Mucosa of descending colon (tissue), 3 donors: Measurements from ENCODE around the gene CNOT3. TPM values are rescaled to one million over a fixed set of nuclear protein-coding genes. Genes with fewer than 3 reads are reported as not detected.
A peak's percentile ranks its signal among the peaks of the same experiment; 100 is the strongest.
"Not testable (repeated sequence)": the region's sequence is repeated elsewhere in the genome, so short reads cannot be mapped to it uniquely, and the experiment has no call there.

Experiments used
- ATAC-seq: fragments of 200-7000 bp; cut with Tn5 transposase; one replicate; pipeline ENCODE4 v1.9.1; 2020; ENCODE audit warnings: mild to moderate bottlenecking, moderate library complexity
- DNase-seq, 3 donors: peaks; one replicate each; pipeline ENCODE4 v3.0.0-alpha.2; 2020
- H3K36me3 ChIP-seq: fragments of 200-600 bp; one replicate; pipeline ENCODE4 v1.8.0; 2021; ENCODE audit warnings: low read depth, mild to moderate bottlenecking
- H3K4me1 ChIP-seq: fragments of 200-600 bp; one replicate; pipeline ENCODE4 v1.8.0; 2021; ENCODE audit warnings: low read depth, mild to moderate bottlenecking
- H3K4me3 ChIP-seq: fragments of 200-600 bp; one replicate; pipeline ENCODE4 v1.8.0; 2021; ENCODE audit warnings: mild to moderate bottlenecking
- H3K9me3 ChIP-seq: fragments of 200-600 bp; one replicate; pipeline ENCODE4 v1.8.0; 2021; ENCODE audit warnings: mild to moderate bottlenecking
- CTCF ChIP-seq: fragments of 200-600 bp; IDR thresholded peaks from one replicate; pipeline ENCODE4 v1.8.0; 2022; ENCODE audit warnings: antibody characterized with exemption, mild to moderate bottlenecking
- intact Hi-C, 2 donors: fragments of 100-400 bp; cut with DNase I in 1 of 2; cut with micrococcal nuclease in 1 of 2; formaldehyde crosslinking; loops; one replicate each; pipeline versions ENCODE4 v1.11.0 to v1.11.1; 2022; cut with DNase I, micrococcal nuclease
- total RNA-seq, 3 donors: library from RNA; stranded (reverse); fragmentation: NEBNext Ultra II Directional in 2 of 3; extraction: Animal tissue kit (Norgen Biotek cat#: 25700) in 2 of 3; gene quantifications; one replicate each; pipeline versions ENCODE4 v1.2.1 to v1.2.4, GENCODE V29; 2021 to 2023
- donor health status: DM: no; HTN: no; CAD: no; lungs with moderate emphysema.
- donor health status: DM: no; HTN: no; CAD: no.
- donor health status: DM: no; HTN: yes; CAD: no.

CNOT3 gene
- total RNA-seq, 3 donors from 2014 or later: 42.4 to 47.9 (median 43.7) TPM

- ATAC-seq (no peak), DNase-seq (peak in 2 of 3 donors; percentile 53 to 71)
- peaks cover 23% of the 10 kb centered on the region for H3K36me3 ChIP-seq
- H3K4me1 ChIP-seq: peaks cover 25% of the 10 kb centered on the region
- peak overlapping the region; percentile 45 for H3K4me3 ChIP-seq
- no peaks in the 10 kb centered on the region for H3K9me3 ChIP-seq
- TF ChIP-seq CTCF: no peak
- intact Hi-C loops: no loop called here
Measured at GRCh38 chr19:54191811-54192453, 54.4 kb downstream of the CNOT3 start.

GRCh38 chr19:54193011-54193410, 55.4 kb downstream of the CNOT3 start:
- intact Hi-C loops: no loop called here
- Histone ChIP-seq H3K36me3 (peaks cover 23% of the 10 kb centered on the region), H3K4me1 (peaks cover 16% of the 10 kb centered on the region), H3K9me3 (no peaks in the 10 kb centered on the region), H3K4me3 (no peak overlapping the region)
- TF ChIP-seq CTCF: no peak
- ATAC-seq: no peak
- peak in 1 of 3 donors; percentile 60 for DNase-seq

DNA sequence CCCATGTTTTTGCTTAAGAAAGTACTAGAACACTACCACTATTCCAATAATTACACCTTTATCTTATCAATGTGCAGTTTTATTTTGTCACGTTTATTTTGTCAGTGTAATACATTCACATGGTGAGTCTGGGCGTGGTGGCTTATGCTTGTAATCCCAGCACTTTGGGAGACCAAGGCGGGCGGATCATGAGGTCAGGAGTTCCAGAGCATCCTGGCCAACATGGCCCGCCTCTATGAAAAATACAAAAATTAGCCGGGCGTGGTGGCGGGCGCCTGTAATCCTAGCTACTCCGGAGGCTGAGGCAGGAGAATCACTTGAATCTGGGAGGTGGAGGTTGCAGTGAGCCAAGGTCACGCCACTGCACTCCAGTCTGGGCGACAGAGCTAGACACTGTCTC, 56.9 kb downstream of the CNOT3 start:
- H3K4me3 ChIP-seq, ATAC-seq, H3K9me3 ChIP-seq, intact Hi-C loops, H3K4me1 ChIP-seq: not testable (repeated sequence)
- H3K36me3 ChIP-seq: peaks cover 21% of the 10 kb centered on the region
- DNase-seq: peak in 1 of 3 donors; percentile 18

GRCh38 chr19:54196536-54196935, 59.0 kb downstream of the CNOT3 start:
- DNase-seq: peak in 1 of 3 donors; percentile 22
- ATAC-seq: no peak
- TF ChIP-seq CTCF: no peak
- intact Hi-C loops: no loop called here
- Histone ChIP-seq H3K4me1 (peaks cover 8% of the 10 kb centered on the region), H3K4me3 (no peak overlapping the region), H3K36me3 (peaks cover 8% of the 10 kb centered on the region), H3K9me3 (no peaks in the 10 kb centered on the region)

DNA sequence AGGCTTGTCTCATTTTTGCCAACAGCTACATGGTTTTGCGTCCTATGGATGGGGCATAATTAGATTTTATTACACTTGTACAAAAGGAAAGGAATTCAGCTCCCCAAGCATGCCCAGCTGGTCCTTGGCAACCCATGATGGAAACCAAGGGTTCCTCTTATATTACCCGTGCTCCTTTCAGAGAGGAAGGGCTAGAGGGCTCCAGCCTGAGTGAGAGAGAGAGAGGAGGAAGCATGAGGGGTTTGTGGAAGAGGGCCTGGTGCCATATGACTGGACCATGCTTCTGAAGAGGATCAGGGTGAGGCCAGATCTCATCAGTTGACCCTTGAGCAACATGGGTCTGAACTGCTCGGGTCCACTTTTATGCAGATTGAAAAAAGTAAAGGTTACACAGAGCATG, 59.6 kb downstream of the CNOT3 start:
- peak in 1 of 3 donors; percentile 4 for DNase-seq
- intact Hi-C loops: no loop called here
- Histone ChIP-seq H3K36me3 (peaks cover 8% of the 10 kb centered on the region), H3K9me3 (no peaks in the 10 kb centered on the region), H3K4me3 (no peak overlapping the region), H3K4me1 (peaks cover 8% of the 10 kb centered on the region)
- no peak for ATAC-seq
- TF ChIP-seq CTCF: no peak

DNA sequence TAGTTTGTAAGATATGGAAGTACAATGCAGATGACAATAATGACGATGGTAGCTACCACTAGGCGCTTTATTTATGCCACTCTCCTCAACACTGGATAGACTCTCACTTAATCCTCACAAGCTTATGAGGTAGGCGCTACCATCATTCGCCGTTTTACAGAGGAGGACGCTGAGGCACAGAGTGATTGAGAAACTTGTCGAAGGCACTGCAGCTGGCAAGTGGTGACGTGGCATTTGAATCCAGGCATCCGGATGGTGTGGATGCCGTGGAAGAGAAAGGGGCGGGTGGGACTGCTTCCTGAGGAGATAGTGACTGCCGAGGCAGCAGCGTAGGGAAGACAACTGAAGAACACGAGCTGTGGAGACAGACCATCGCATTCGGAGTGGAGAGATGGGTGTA, 61.8 kb downstream of the CNOT3 start:
- Histone ChIP-seq H3K4me3 (no peak overlapping the region), H3K4me1 (peaks cover 30% of the 10 kb centered on the region), H3K9me3 (no peaks in the 10 kb centered on the region), H3K36me3 (no peaks in the 10 kb centered on the region)
- ATAC-seq (no peak), DNase-seq (no peak)
- TF ChIP-seq CTCF: no peak
- intact Hi-C loops: no loop called here
